Fibroblast of lung (primary cell): Measurements from ENCODE around the gene CCDC187. TPM values are rescaled to one million over a fixed set of nuclear protein-coding genes. Genes with fewer than 3 reads are reported as not detected.
A peak's percentile ranks its signal among the peaks of the same experiment; 100 is the strongest.

Experiments used
- DNase-seq, 2 donors: peaks; one replicate each; pipeline versions ENCODE4 v3.0.0 to v3.0.0-alpha.2; 2010; ENCODE audit warnings: low read depth in 2 of 2
- H2AFZ ChIP-seq: 2 replicates; pipeline ENCODE4 v1.5.1; 2012; ENCODE audit warnings: low read length, control low read depth, inconsistent platforms
- H3K27ac ChIP-seq: 2 replicates; pipeline ENCODE4 v1.5.1; 2011; ENCODE audit warnings: low read length, control low read depth; ENCODE audit not compliant: insufficient read depth
- H3K27me3 ChIP-seq: 2 replicates; pipeline ENCODE4 v1.5.1; 2011; ENCODE audit warnings: mild to moderate bottlenecking, low read length; ENCODE audit not compliant: control insufficient read depth, insufficient read depth
- H3K36me3 ChIP-seq: 2 replicates; pipeline ENCODE4 v1.5.1; 2011; ENCODE audit warnings: low read length; ENCODE audit not compliant: control insufficient read depth, insufficient read depth
- H3K4me1 ChIP-seq: 2 replicates; pipeline ENCODE4 v1.5.1; 2011; ENCODE audit warnings: low read length; ENCODE audit not compliant: control insufficient read depth, insufficient read depth; ENCODE audit errors: extremely low read depth
- H3K4me2 ChIP-seq: 2 replicates; pipeline ENCODE4 v1.5.1; 2011; ENCODE audit warnings: low read length, control low read depth; ENCODE audit not compliant: insufficient read depth; ENCODE audit errors: extremely low read depth
- H3K4me3 ChIP-seq, 4 experiments: fragments of 200-600 bp in 1 of 4; sonication (generic) in 1 of 4; replicated peaks in 1 of 4; 2 replicates each; pipeline ENCODE4 v1.5.1; 2011 to 2016; ENCODE audit warnings: low read length in 4 of 4, low read depth in 3 of 4, mild to moderate bottlenecking in 3 of 4, control low read depth in 2 of 4, inconsistent platforms in 1 of 4, mixed read lengths in 1 of 4; ENCODE audit not compliant: insufficient read depth in 1 of 4; ENCODE audit errors: control extremely low read depth in 1 of 4
- H3K79me2 ChIP-seq: 2 replicates; pipeline ENCODE4 v1.5.1; 2012; ENCODE audit warnings: mild to moderate bottlenecking, low read length, inconsistent platforms; ENCODE audit not compliant: control insufficient read depth, insufficient read depth
- H3K9ac ChIP-seq: 2 replicates; pipeline ENCODE4 v1.5.1; 2011; ENCODE audit warnings: mild to moderate bottlenecking, low read length, control low read depth; ENCODE audit not compliant: insufficient read depth
- H3K9me3 ChIP-seq: 2 replicates; pipeline ENCODE4 v1.5.1; 2012; ENCODE audit warnings: low read depth, low read length; ENCODE audit not compliant: control insufficient read depth, insufficient read depth
- H4K20me1 ChIP-seq: 2 replicates; pipeline ENCODE4 v1.5.1; 2011; ENCODE audit warnings: low read length; ENCODE audit not compliant: control insufficient read depth, insufficient read depth; ENCODE audit errors: extremely low read depth
- EZH2 ChIP-seq: IDR thresholded peaks from 2 replicates; pipeline ENCODE4 v1.5.1; 2012; ENCODE audit warnings: low read length, control low read depth, mild to moderate bottlenecking; ENCODE audit errors: missing control alignments
- polyA plus RNA-seq, 2 donors: library from polyadenylated mRNA; depleted of rRNA in 1 of 2; stranded (reverse) in 1 of 2; unstranded in 1 of 2; fragments of >200 nt; gene quantifications; 2 replicates each; pipeline ENCODE4 v1.2.1, GENCODE V29; 2011 to 2012; ENCODE audit warnings: missing spikeins in 1 of 2
- total RNA-seq: library from RNA; depleted of rRNA; stranded (reverse); fragments of >200 nt; gene quantifications from 2 replicates; pipeline ENCODE4 v1.2.1, GENCODE V29; 2014
- TF ChIP-seq, protein P1 (sequence below), 2 donors: IDR thresholded peaks in 1 of 2; conservative IDR thresholded peaks in 1 of 2; 1 replicate in 1 of 2; 2 replicates in 1 of 2; pipeline ENCODE4 v1.5.1; 2011 to 2012; ENCODE audit warnings: low read length in 2 of 2, control low read depth in 1 of 2, inconsistent platforms in 1 of 2, low read depth in 1 of 2, mild to moderate bottlenecking in 1 of 2

The CCDC187 gene
- total and polyA plus RNA-seq, 2 donors (not counting 1 experiment from before 2014, with no cell fraction given): not detected

GRCh38 chr9:136220017-136220729 is 83.7 kb downstream of the CCDC187 start:
- no peak overlapping the region for H3K4me2 ChIP-seq
- DNase-seq: peak; percentile 24 to 68

DNA sequence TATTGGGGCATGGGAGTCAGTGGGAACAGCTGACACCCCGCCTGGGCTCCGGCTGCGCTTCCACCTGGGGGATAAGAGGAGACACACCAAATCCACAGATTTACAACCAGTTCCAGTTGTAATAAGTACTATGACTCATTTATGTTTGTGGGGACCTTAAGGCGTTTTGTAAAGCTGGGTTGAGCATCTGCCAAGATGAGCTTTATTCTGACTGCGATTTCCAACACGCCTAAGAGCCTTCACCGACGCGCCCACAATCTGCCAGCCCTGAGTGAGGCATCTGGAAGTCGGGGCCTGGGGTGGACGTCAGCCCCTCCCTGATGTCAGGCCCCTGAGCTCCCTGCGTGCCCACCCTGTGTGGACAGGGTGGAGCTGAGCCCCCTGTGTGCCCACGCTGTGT is 84.6 kb downstream of the CCDC187 start:
- Histone ChIP-seq H3K4me1 (no peaks in the 10 kb centered on the region), H3K79me2 (no peaks in the 10 kb centered on the region), H4K20me1 (no peaks in the 10 kb centered on the region), H3K4me2 (no peak overlapping the region), H3K27me3 (no peaks in the 10 kb centered on the region), H2AFZ (no peak overlapping the region), H3K27ac (no peak overlapping the region), H3K4me3 (no peak overlapping the region), H3K9me3 (no peaks in the 10 kb centered on the region), H3K9ac (no peak overlapping the region), H3K36me3 (peaks cover 9% of the 10 kb centered on the region)
- TF ChIP-seq, protein P1, sequence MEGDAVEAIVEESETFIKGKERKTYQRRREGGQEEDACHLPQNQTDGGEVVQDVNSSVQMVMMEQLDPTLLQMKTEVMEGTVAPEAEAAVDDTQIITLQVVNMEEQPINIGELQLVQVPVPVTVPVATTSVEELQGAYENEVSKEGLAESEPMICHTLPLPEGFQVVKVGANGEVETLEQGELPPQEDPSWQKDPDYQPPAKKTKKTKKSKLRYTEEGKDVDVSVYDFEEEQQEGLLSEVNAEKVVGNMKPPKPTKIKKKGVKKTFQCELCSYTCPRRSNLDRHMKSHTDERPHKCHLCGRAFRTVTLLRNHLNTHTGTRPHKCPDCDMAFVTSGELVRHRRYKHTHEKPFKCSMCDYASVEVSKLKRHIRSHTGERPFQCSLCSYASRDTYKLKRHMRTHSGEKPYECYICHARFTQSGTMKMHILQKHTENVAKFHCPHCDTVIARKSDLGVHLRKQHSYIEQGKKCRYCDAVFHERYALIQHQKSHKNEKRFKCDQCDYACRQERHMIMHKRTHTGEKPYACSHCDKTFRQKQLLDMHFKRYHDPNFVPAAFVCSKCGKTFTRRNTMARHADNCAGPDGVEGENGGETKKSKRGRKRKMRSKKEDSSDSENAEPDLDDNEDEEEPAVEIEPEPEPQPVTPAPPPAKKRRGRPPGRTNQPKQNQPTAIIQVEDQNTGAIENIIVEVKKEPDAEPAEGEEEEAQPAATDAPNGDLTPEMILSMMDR (conservative IDR thresholded peaks at IDR 0.05 in 1 of 2, IDR thresholded peaks at IDR 0.05 in 1 of 2; ENCODE audit: low read depth in 1 of 2, low read length in 2 of 2): no peak
- no peak for TF ChIP-seq EZH2
- DNase-seq: peak; percentile 65 to 76

More at GRCh38 chr9:136220017-136220729, 83.7 kb downstream of the CCDC187 start:
- Histone ChIP-seq H3K36me3 (peaks cover 9% of the 10 kb centered on the region), H3K9me3 (no peaks in the 10 kb centered on the region), H2AFZ (no peak overlapping the region), H3K27me3 (no peaks in the 10 kb centered on the region), H3K4me1 (no peaks in the 10 kb centered on the region), H4K20me1 (no peaks in the 10 kb centered on the region), H3K9ac (no peak overlapping the region), H3K79me2 (no peaks in the 10 kb centered on the region), H3K27ac (no peak overlapping the region), H3K4me3 (no peak overlapping the region)
- TF ChIP-seq EZH2: no peak
- TF ChIP-seq, protein P1 (conservative IDR thresholded peaks at IDR 0.05 in 1 of 2, IDR thresholded peaks at IDR 0.05 in 1 of 2; ENCODE audit: low read depth in 1 of 2, low read length in 2 of 2): no peak

DNA sequence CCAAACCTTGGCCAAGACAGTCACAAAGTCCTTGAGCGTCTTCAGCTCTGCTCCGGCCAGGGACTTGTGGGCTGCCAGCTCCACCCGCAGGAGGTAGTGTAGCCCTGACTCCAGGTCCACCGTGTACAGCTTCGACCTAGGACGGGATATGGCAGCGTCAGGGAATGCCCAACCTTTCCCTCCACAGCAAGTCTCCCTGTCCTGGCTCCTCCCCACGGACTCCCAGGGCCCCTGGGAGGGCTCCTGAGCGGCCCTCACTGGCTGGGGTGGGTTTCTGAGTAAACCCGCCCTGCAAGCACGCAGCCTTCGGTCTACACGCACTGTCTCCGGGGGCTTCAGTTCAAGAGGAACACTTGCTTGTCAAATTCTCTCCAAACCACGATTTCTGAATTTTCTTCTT is 85.2 kb downstream of the CCDC187 start:
- no peak overlapping the region for H3K9ac ChIP-seq
- no peak overlapping the region for H3K4me3 ChIP-seq
- no peak overlapping the region for H2AFZ ChIP-seq
- H3K27me3 ChIP-seq: no peaks in the 10 kb centered on the region
- no peaks in the 10 kb centered on the region for H3K9me3 ChIP-seq
- no peaks in the 10 kb centered on the region for H3K4me1 ChIP-seq
- no peak overlapping the region for H3K27ac ChIP-seq
- H4K20me1 ChIP-seq: no peaks in the 10 kb centered on the region
- no peak for TF ChIP-seq EZH2
- TF ChIP-seq, protein P1 (conservative IDR thresholded peaks at IDR 0.05 in 1 of 2, IDR thresholded peaks at IDR 0.05 in 1 of 2; ENCODE audit: low read depth in 1 of 2, low read length in 2 of 2): no peak
- H3K79me2 ChIP-seq: no peaks in the 10 kb centered on the region
- H3K4me2 ChIP-seq: no peak overlapping the region
- DNase-seq: no peak
- peaks cover 5% of the 10 kb centered on the region for H3K36me3 ChIP-seq
